ENCODE measurements around the gene MXI1. TPM values are rescaled to one million over a fixed set of nuclear protein-coding genes. Genes with fewer than 3 reads are reported as not detected.

MXI1 gene
- total RNA-seq, 4 donors from 2014 or later: 37.1 to 58.0 (median 47.8) TPM

DNA sequence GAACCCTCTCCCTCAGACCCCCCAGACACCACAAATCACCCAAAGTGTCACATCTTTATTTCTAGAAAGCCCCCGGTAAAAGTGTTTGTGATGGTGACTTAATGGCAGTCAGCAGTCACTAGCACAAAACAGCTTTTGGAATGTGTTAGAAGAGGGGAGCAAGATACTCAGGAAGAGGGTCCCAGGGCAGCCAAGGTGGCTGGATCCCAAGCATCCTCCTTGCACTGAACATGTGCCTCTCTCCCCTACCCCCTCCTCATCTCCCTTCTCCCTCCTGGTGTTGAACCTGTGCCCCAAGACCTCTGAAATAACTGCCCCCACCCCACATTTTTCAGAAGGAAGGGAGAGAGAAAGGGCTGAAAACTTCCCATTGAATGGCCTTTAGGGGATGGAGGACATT lies 37.8 kb upstream of the MXI1 start:
- Histone ChIP-seq H3K4me1 (peaks cover 0 to 27% (median 5%) of the 10 kb centered on the region in 4 donors), H3K27me3 (no peaks in the 10 kb centered on the region), H3K4me3 (no peak overlapping the region), H3K27ac (peak overlapping the region in 1 of 4 donors; percentile 15), H3K36me3 (no peaks in the 10 kb centered on the region), H3K9me3 (no peaks in the 10 kb centered on the region)
- TF ChIP-seq POLR2A (IDR thresholded peaks at IDR 0.05) (no peak), CTCF (IDR thresholded peaks at IDR 0.05) (no peak)
- DNase-seq: no peak

DNA sequence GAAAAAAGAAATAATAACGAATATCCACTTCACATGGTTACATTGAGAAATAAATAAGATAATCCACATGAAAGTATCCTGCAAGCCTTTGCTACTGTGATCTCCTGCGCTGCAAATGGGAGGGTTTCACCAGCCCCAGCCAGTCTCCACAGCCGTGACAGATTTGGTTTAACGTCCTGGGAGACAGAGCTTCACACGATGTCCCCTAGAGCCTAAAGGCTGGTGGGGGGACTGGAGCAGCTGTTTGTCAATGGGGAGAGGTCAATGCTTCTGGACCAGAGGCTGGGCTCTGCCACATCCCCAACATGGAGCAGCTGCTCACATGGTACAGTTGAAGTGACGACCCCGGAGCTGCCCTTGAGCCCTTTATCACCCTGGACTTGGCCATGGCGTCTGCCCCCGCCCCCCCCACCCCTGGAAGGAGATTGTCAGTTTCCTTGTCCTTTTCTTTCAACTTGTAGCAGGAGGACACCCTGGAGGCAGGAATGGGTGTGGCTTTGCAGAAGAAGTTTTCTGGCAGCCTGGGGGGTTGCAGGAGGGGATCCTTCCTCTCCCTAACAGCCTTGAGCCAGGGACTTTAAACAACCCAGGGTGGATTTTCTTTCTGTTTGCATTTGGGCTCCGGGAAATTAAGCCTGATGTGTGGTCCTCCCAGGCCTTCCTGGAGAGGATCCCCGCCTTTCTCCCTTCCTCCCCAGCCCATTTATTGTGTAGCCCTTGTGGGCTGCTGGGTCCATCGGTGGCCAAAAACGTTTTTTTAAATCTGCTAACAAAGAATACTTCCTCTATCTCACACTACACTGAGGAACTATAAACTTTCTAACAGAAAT lies 37.0 kb upstream of the MXI1 start:
- DNase-seq: no peak
- H3K27me3 ChIP-seq: no peaks in the 10 kb centered on the region
- H3K9me3 ChIP-seq: no peaks in the 10 kb centered on the region
- peaks cover 0 to 27% (median 5%) of the 10 kb centered on the region in 4 donors for H3K4me1 ChIP-seq
- no peak overlapping the region for H3K4me3 ChIP-seq
- H3K36me3 ChIP-seq: no peaks in the 10 kb centered on the region
- H3K27ac ChIP-seq: no peak overlapping the region
- TF ChIP-seq POLR2A (IDR thresholded peaks at IDR 0.05) (no peak), CTCF (IDR thresholded peaks at IDR 0.05) (no peak)

DNA sequence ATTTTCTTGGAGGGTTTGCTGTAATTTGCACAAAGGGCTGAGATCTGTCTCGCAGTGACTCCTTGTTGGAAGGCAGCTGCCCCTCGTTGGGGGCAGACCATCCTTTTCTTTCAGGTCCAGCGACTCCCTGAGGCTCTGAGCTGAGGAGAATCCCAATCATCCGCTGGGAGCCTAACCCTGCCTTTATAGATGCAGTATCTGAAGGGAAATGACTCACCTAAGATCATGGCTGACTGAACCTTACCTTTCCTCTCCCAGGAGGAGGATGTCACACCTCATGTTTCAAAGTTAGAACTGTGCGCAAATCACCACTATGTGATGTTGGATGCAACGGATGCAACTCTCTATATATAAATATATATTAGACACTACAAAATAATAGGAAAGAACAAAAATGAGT lies 36.4 kb upstream of the MXI1 start:
- no peak overlapping the region for H3K27ac ChIP-seq
- H3K36me3 ChIP-seq: no peaks in the 10 kb centered on the region
- DNase-seq: no peak
- no peaks in the 10 kb centered on the region for H3K9me3 ChIP-seq
- H3K4me1 ChIP-seq: peaks cover 0 to 27% (median 5%) of the 10 kb centered on the region in 4 donors
- H3K4me3 ChIP-seq: no peak overlapping the region
- no peaks in the 10 kb centered on the region for H3K27me3 ChIP-seq
- TF ChIP-seq POLR2A (IDR thresholded peaks at IDR 0.05) (no peak), CTCF (IDR thresholded peaks at IDR 0.05) (no peak)

DNA sequence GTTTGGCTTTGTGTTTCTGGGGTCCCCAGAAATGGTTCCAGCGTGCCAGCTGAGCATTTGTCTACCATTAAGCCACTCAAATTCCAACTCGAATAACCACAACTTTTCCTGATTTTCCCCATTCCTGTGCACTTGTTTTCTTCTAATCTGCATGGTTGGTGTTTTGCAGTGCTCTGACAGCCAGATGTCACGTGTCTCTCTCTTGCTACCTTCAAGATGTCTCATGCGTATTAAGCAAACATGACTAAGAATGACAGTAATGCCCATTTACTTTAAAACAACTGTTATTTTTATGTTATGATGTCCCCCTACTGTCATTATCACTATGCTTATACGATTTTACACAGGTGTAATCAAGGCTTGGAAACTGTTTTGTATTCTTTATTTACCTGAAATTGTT lies 35.2 kb upstream of the MXI1 start:
- TF ChIP-seq POLR2A (IDR thresholded peaks at IDR 0.05): no peak
- no peak for TF ChIP-seq CTCF (IDR thresholded peaks at IDR 0.05)
- H3K9me3 ChIP-seq: no peaks in the 10 kb centered on the region
- H3K27ac ChIP-seq: no peak overlapping the region
- H3K4me1 ChIP-seq: peaks cover 0 to 27% (median 5%) of the 10 kb centered on the region in 4 donors
- DNase-seq: no peak
- H3K36me3 ChIP-seq: no peaks in the 10 kb centered on the region
- no peak overlapping the region for H3K4me3 ChIP-seq
- H3K27me3 ChIP-seq: no peaks in the 10 kb centered on the region

DNA sequence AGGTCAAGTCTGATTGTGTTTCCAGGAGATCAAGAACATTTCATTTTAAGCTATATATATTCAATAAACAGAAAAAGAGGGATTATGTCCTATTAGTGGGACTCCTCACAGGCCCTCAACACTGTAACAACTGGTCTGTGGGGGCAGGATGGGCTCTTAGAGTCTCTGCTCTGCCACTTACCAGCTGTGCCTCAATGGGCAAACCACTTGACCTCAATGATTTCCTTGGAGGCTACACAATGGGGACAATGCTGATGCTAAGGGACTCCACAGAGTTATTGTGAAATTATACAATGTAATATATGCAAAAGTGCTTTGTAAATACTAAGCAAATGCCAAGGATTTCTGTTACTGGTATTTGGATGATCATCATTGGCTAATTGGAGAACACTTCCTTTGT lies 33.2 kb upstream of the MXI1 start:
- Histone ChIP-seq H3K4me3 (no peak overlapping the region), H3K27me3 (no peaks in the 10 kb centered on the region), H3K27ac (no peak overlapping the region), H3K9me3 (no peaks in the 10 kb centered on the region), H3K4me1 (peaks cover 0 to 17% (median 3%) of the 10 kb centered on the region in 4 donors), H3K36me3 (no peaks in the 10 kb centered on the region)
- no peak for DNase-seq
- TF ChIP-seq POLR2A (IDR thresholded peaks at IDR 0.05): no peak
- TF ChIP-seq CTCF (IDR thresholded peaks at IDR 0.05): no peak
